Left ventricle myocardium superior (tissue), 1 donor: ENCODE data around the gene NIM1K. TPM values are rescaled to one million over a fixed set of nuclear protein-coding genes. Genes with fewer than 3 reads are reported as not detected.
"Not testable (repeated sequence)": the region's sequence is repeated elsewhere in the genome, so short reads cannot be mapped to it uniquely, and the experiment has no call there.

Experiments used
- ATAC-seq: fragments of 200-7000 bp; cut with Tn5 transposase; one replicate; pipeline ENCODE4 v1.9.1; 2020; ENCODE audit warnings: mild to moderate bottlenecking, moderate library complexity
- DNase-seq: peaks from one replicate; pipeline ENCODE4 v3.0.0-alpha.2; 2020
- intact Hi-C: fragments of 100-400 bp; cut with micrococcal nuclease; formaldehyde crosslinking; loops from one replicate; pipeline ENCODE4 v1.11.0; 2022
- long read RNA-seq: library from polyadenylated mRNA; unstranded; transcript quantifications from one replicate; pipeline ENCODE4 v2.0.0, GENCODE V29; 2021
- total RNA-seq: library from RNA; stranded (reverse); fragmentation: NEBNext Ultra II Directional; extraction: Animal tissue kit (Norgen Biotek cat#: 25700); gene quantifications from one replicate; pipeline ENCODE4 v1.2.1, GENCODE V29; 2021
- donor health status: DM: no; HTN: yes; CAD: no; lungs with severe emphysema.

Gene NIM1K
- 0.20 TPM for total RNA-seq
- long read RNA-seq, partial matches to known transcripts: 0 of 1 reads
- long read RNA-seq, other reads (novel, unspliced or antisense): 0 of 1 reads

DNA sequence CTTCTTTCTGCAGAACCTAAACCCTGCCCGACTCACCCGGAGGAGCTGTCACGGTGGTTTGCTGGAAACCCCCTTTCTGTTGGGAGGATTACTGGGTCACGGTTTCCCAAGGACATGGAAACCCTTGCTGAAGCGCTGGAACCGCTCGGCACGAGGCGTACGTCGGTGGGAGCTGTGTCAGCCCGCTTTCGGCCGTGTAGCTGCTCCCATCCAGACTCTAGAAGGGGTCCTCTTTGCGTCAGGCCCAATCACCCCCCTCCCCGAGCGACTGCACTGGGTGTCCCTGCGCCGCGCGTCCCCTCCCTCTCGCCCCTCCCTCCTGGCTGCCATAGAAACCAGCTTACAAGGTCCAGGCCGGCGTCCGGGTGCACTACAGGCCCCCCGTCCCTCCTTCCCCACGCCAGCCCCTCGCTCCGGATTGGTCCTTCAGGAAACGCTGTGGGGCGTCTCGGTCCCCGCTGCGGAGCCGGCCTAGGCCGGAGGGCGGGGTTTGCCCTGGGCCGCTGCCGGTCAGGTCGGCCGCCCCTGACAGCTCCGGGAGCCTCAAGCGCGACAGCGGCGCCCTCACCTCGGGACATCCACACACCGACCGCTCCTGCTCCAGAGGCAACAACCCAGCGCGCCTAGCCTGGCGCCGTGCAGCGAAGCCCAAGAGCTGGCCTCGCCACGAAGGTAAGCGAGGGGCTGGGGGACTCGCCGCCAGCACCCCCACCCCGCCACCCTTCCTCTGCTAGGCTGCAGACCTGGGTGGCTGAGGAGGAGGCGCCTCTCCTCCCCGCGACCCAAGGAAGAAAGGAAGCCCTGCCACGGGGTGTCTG lies at the start of gene NIM1K:
Gene NIM1K (plus strand): TSS at position 486 of the 818 bp plus-strand sequence. CDS start 53,551 bp downstream, outside the sequence.
- ATAC-seq: peak; percentile 95
- intact Hi-C loops: no loop called here
- DNase-seq: peak; percentile 77

DNA sequence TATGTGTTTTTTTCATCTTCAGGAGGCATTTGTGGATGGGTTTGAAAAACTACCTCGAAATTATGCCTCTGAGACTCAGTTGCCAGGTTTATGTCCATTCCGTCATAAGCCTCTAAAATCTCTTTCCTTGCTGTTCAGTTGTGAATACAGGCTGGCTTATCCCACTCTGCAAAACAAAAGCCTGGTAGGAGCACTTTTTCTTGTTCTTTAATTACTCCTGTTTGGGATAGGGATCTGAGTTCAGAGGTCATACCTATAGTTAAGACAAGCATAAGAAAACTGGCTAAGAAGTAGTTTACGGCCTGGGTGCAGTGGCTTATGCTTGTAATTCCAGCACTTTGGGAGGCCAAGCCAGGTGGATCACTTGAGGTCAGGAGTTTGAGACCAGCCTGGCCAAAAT lies 47.0 kb upstream of the NIM1K start:
- intact Hi-C loops: no loop called here
- no peak for DNase-seq
- ATAC-seq: no peak

DNA sequence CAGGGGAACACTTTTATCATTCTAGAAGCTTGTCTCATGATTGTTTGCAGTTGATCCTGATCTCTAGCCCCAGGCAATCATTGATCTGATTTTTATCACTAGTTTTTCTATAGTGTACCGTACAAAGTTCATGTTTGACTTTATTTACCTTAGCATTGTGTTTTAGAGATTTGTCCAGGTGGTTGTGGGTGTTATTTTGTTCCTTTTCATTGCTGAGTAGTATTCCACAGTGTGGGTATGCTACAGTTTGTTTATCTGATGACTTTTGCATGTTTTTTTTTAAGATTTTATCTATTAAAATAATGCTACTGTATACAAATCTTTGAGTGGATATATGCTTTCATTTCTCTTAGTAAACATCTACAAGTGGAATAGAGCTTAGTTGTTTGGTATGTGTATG lies 45.1 kb upstream of the NIM1K start:
- intact Hi-C loops: no loop called here
- ATAC-seq (no peak), DNase-seq (no peak)

DNA sequence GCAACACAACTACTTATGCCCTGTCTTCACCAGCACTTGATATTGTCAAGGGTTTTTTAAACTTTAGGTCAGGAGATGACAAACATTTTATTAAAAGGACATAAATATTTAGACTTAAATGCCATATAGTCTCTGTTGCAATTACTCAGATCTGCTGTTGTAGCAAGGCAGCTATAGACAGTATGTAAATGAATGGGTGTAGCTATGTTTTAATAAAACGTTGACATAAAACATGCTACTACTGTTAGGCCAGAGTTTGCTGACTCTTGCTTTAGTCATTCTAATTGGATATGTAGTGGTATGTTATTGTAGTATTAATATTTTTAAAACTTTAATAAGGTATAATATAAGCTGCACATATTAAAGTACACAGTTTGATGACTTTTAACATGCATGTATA lies 43.6 kb upstream of the NIM1K start:
- DNase-seq: no peak
- intact Hi-C loops: no loop called here
- no peak for ATAC-seq

DNA sequence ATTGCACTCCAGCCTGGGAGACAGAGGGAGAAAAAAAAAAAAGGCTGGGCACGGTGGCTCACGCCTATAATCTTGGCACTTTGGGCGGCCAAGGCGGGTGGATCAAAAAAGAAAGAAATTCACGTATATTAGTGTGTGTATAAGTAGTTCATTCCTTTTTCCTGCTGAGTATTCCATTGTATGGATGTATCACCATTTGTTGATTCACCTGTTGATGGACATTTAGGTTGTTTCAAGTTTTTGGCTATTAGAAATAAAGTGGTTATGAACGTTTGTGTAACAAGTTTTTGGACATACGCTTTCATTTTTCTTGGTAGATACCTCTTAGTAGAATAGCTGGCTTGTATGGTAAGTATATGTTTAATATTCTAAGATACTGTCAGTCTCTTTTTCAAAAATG lies 42.8 kb upstream of the NIM1K start:
- ATAC-seq (no peak), DNase-seq (no peak)
- intact Hi-C loops: no loop called here

DNA sequence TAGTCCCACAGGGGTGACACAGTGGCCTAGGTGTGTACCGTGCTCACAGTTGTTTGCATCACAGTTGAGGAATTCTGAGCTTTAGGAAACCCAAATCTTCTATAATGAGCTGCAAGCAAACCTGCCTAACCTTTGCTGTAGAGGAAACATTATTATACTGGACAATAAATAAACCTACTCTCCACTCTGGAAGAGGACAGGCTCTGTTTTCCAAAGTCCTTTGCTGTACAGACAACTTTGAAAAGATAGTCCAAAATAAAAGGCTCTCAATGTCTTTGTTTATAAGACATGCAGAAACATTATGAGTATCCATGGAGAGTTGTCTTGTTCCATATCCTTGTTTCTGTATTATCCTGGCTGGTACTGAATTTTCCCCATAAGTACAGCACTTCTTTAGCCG lies 42.0 kb upstream of the NIM1K start:
- intact Hi-C loops: no loop called here
- ATAC-seq (no peak), DNase-seq (no peak)

DNA sequence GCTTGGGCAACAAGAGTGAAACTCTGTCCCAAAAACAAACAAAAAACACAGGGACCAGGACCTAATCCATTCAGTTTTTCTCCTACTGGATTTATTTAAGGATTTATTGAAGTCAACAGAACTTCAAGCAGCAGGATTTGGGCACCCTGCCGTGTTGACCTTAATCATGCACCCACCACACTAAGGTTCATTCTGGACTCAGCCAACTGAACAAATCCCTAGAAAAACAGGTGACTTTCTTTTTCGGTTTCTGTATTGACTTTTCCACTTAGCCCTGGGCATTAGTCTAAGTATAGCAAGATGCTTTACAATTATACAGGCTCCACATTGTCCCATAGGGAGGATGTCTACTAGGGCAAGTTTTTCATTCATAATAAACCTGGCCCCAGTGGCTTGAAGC lies 41.3 kb upstream of the NIM1K start:
- ATAC-seq: no peak
- intact Hi-C loops: no loop called here
- DNase-seq: no peak

DNA sequence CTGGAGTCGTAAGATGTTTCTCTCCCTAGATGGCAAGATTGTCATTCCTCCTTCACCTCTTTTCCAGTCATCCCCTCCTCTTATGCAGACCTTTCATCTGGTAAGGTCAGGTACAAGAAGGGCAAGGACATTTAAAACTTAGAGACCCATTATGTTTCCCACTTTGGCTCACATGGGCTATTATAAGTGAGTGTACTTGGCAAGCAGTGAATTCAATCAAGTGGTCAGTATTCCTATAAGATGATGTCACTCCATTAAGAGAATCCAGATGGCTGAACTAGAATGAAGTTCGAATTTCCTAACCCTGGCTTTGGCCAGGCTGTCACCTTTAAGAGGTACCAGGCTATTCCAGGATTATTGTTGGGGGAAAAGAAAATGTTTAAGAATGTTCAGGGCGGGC lies 39.1 kb upstream of the NIM1K start:
- peak; percentile 65 for ATAC-seq
- no peak for DNase-seq
- intact Hi-C loops: no loop called here

DNA sequence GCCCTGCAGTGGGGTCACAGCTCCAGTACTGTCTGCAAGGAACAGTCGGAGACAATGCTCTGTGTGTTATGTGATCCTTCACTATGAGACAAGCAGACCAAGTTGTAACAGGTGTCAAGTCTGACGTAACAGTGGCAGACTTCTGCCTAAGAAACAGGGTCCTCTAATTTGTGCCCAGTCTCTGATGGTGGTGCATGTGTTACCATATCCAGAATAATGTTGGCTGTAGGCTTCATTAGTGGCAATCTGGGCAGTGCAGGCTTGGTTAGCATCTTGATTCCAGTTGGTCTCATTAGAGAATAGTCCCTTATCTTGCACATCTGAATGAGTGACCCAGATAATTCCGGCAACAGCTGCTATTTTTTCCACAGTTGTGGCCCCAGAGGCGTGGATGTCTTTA lies 37.6 kb upstream of the NIM1K start:
- ATAC-seq (no peak), DNase-seq (no peak)
- intact Hi-C loops: no loop called here

DNA sequence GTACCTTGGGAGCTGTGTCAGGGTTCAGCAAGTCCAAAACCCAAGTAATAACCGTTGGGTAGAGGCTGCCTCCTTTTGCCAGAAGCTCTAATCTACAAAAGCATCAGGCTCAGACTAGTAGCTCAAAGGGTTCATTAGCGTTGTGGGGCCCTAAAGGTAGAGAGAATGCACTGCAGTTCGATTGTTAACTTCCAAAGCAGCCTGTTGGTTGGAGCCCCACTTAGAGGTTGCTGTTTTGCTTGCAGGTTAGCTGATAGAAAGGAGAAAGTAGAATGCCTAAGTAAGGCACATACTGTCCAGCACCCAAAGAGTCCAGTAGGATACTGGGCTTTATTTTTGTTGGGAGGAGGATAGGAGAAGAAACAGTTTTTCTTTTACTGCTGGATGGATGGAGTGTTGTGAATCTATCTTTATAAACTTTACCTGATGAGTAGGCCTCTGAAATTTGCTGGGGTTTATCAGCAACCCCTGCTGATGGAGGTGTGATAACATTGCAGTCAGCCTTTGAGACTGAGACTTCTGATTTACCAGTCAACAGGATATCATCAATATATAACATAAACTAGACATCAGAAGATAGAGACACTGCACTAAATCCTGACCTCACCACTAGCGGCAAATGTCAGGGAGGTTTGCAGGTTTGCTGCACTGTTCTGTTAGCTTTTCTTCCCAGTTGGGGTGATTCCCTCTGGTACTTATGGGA lies 36.5 kb upstream of the NIM1K start:
- DNase-seq (no peak), ATAC-seq (no peak)
- intact Hi-C loops: no loop called here

DNA sequence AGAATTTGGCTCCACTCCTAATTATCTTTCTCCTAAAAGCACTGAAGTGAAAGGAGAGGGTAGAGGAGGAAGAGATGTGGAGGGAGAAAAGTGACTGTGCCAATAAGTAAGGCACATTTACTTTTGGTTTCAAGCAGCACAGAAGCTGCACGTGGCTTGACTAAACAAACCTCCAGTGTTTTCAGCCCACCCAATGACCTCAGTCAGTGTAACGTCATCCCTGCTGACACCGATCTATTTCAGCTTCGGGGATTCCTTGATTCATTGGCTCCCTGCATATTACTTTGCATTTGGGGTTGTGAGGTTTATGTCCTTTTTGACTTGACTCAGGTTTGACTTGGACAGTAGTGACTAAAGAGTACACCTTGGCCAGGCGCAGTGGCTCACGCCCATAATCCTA lies 35.6 kb upstream of the NIM1K start:
- intact Hi-C loops: no loop called here
- ATAC-seq (peak; percentile 40), DNase-seq (no peak)

DNA sequence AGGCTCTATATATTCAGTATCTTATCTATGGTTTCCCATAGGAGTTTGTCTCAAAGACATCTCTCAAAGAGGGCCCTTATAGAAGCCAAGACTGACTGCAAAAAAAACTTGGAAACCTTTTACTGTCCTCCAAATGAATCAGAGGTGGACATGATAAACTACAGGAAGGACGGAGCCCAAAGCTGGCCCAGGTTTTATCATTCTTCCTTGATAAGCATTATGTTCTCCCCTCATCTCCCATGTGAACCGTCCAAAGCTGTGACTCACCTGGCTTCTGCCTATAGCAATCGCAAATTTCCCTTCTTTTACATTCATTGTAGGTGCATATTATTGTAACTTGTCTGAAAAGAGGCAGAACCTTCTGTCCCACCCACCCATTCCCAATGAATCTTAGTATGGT lies 35.0 kb upstream of the NIM1K start:
- DNase-seq (no peak), ATAC-seq (no peak)
- intact Hi-C loops: no loop called here

DNA sequence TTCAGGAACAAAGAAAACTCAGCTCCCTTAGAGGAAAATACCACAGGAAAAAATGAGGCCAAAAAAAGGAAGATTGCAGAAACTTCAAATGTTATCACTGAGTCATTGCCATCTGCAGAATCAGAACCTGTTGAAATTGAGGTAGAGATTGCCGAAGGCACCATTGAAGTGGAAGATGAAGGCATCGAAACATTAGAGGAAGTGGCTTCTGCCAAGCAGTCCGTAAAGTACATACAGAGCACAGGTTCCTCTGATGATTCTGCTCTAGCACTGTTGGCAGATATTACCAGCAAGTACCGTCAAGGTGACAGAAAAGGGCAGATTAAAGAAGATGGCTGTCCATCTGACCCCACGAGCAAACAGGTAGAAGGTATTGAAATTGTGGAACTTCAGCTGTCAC lies 30.8 kb upstream of the NIM1K start:
- no peak for DNase-seq
- intact Hi-C loops: no loop called here
- no peak for ATAC-seq

DNA sequence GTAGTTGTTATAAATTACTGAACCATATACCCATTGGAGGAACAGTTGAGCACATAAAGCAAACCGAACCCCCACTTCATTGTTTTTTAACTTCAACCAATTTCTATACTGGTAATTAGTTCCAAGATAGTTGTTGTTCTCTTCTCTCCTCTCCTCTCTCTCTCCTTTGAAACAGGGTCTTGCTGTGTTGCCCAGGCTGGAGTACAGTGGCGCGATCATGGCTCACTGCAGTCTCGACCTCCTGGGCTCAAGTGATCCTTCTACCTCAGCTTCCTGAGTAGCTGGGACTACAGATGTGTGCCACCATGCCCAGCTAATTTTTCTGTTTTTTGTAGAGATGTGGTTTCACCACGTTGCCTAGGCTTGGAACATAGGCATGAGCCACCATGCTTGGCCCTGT lies 27.2 kb upstream of the NIM1K start:
- ATAC-seq, DNase-seq, intact Hi-C loops: not testable (repeated sequence)

DNA sequence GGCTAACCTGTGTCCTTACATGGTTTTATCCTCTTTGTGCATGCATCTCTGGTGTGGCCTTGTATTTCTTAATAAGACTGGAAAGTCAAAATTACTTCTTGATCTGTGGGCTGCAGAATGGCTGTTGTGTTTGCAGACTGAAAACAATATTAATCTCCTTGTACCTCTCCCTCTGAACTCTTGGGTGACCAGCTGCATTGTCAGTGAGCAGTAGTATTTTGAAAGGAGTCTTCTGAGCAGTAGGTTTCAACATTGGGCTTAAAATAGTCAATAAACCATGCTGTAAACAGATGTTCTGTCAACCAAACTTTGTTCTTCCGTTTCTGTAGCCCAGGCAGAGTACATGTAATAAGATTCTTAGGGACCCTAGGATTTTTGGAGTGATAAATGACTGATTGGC lies 26.7 kb upstream of the NIM1K start:
- ATAC-seq (no peak), DNase-seq (no peak)
- intact Hi-C loops: no loop called here

DNA sequence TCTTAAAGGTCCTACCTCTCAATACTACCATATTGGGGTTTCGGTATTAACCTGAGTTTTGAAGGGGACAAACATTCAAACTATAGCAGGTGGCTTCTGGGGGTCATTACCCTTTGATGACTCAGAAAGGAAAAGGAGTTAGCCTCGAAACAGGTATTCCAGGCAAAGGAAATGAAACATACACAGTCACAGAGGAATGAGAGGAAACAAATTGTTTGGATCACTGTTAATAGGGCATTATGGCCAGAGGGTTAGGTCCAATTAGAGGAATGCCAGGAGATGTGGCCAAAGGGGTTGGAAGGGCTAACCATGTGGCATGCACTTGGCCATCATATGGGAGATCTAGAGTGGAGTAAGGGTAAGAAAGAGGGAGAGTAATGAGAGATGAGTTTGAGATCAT lies 23.9 kb upstream of the NIM1K start:
- no peak for ATAC-seq
- no peak for DNase-seq
- intact Hi-C loops: no loop called here

DNA sequence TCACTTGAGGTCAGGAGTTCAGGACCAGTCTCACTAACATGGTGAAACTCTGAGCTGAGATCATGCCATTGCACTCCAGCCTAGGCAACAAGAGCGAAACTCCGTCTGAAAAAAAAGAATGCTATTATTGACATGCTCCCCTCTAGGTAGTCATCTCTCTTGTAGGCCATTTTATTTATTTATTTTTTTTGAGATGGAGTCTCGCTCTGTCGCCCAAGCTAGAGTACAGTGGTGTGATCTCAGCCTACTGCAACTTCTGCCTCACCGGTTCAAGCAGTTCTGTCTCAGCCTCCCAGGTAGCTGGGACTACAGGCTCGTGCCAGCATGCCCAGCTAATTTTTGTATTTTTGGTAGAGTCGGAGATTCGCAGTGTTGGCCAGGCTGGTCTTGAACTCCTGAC lies 20.6 kb upstream of the NIM1K start:
- ATAC-seq (no peak), DNase-seq (no peak)
- intact Hi-C loops: no loop called here

DNA sequence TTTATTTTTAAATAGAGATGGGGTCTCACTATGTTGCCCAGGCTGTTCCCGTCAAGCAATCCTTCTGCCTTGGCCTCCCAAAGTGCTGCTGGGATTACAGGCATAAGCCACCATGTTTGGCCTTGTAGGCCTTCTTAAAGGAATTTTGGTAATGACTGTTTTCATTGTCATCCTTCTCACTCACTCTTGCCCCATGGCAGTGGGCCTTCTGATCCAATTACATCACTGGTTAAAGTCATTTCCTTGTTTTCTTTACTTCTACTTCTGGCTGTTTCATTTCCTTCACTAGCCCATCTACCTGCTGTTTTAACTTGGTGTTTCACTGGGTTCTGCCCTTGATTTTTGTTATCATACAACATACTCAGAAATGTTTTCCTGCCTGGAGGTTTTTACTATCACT lies 20.1 kb upstream of the NIM1K start:
- no peak for DNase-seq
- intact Hi-C loops: no loop called here
- ATAC-seq: no peak

DNA sequence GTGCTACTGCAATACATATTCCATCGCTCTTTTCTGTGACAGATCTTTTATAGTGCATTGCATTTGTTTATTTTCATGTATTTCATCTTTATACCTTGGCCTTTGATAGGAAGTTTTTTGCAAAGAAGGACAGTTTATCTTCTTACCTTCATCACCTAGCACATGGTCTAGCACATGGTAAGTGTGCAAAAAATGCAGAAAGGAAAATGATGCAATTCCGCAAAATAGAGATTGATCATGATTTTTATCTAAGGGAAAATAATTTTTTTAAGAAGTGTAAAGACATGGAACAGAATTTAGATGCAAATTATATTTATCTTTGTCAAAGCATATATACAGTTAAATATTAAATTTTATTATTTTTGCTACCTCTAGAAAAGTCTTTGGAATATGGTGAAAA lies 19.2 kb upstream of the NIM1K start:
- ATAC-seq: no peak
- intact Hi-C loops: no loop called here
- DNase-seq: no peak

DNA sequence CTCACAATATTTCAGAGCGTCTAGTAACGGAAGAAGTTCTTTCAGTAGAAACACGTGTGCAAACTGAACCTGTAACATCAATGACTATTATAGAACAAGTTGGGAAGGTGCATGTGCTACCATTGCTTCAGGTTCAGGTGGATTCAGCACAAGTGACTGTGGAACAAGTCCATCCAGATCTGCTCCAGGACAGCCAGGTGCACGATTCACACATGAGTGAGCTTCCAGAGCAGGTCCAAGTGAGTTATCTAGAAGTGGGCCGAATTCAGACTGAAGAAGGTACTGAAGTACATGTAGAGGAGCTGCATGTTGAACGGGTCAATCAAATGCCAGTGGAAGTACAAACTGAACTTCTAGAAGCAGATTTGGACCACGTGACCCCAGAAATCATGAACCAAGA lies 17.4 kb upstream of the NIM1K start:
- DNase-seq (no peak), ATAC-seq (no peak)
- intact Hi-C loops: no loop called here

DNA sequence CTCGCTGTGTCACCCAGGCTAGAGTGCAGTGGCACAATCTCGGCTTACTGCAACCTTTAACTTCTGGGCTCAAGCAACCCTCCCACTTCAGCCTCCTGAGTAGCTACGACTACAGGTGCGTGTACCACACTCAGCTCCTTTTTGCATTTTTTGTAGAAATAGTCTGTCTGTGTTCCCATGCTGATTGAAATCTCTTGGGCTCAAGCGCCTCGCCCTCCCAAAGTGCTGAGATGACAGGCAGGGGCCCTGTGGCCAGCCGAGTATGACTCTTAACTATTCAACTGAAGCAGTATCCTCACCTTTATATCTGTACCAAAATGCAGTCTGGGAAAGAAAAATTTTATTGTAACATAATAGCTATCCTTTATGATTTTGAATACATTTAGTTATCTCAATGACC lies 12.2 kb upstream of the NIM1K start:
- DNase-seq: no peak
- no peak for ATAC-seq
- intact Hi-C loops: no loop called here
